Activated CD4-positive, CD25-positive, alpha-beta regulatory T cell treated with anti-CD3 and anti-CD28 coated beads, Interleukin-2, amount 50 U/mL, for 72 hours (primary cell): ENCODE data around the gene OBSCN.
"Not testable (repeated sequence)": the region's sequence is repeated elsewhere in the genome, so short reads cannot be mapped to it uniquely, and the experiment has no call there.

Experiments used
- DNase-seq: peaks from one replicate; pipeline ENCODE4 v3.0.0; 2021

Gene OBSCN

DNA sequence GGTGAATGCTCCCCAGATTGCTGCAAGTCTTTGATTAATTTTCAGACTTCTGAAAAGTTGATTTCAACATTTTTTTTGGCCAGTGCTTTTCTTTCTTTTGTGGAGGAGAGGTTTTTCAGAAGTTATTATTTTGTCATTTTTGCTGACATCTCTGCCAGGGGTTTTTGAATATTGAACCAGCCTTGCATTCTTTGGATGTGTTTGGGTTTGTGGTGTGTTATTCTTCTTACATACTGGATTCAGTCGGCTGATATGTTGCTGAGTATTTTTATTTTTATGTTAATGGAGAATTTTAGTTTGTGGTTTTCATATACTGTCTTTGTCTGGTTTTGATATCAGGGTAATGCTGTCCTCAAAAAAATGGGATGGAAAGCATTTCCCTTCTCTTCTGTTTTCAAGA is 25.3 kb downstream of the OBSCN start:
- DNase-seq: no peak

DNA sequence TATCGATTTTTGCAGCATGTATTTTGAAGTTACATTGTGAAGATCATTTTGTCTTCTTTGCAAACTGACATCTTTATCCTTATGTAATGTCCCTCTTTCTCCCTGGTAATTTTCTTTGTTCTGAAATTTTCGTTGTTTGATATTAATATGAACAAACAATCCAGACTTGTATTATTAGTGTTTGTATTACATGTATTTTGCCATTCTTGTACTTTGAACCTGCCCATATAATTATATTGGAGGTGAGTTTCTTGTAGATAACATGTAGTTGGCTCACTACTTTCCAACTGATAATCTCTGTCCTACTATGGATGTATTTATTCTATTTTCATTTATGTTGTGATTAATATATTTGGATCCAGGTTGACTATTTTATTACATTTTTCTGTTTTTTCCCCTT is 27.1 kb downstream of the OBSCN start:
- DNase-seq: no peak

DNA sequence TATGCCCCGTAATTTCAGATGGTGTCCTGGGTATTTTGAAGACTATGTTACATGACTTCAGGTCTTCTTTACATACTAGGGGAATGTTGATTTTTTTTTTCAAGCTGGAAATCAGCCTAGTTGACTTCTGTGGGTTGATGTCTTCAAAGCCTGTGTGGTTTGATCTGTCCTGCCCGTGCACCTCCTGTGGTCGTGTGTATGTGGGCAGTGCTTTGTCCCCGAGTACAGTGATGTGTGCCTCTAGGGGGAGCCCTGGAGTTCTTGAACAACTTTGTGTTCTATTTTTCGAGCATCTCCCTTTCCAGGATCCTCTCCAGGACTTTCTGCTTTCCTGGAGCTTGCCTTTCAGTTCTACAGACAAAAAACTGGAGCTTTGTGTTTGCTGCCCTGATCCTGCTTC is 28.9 kb downstream of the OBSCN start:
- no peak for DNase-seq

DNA sequence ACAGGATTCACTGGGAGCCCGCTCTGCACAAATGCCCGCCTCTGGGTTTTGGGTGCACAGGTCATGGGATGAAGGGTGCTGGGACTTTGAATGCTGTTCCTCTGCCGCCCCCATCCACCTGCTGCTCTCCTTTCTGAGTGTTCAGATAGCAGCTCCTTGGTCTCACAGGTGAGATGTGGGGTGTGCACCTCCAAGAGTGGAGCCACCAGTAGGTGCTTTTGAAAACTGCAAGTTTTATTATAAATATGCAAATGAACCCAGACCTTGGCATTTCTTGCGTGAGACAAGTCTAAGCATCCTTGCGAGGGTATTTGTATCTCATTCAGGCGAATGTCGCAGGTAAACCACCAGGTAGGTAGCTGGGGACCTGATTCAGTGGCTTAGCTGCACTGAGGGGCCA is 30.2 kb downstream of the OBSCN start:
- no peak for DNase-seq

DNA sequence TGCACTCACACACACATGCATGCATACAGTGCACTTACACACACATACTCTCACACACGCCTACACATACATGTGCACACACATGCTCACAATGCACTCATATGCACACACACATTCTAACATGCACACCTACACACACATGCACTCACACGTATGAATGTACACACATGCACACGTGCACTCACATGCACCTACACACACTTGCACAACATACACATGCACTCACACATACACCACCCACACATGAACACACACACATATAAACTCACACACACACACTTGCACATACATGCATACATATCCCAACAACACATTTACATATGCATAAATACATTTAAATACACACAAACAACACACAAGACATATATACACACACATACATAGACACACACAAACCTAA is 30.6 kb downstream of the OBSCN start:
- no peak for DNase-seq

DNA sequence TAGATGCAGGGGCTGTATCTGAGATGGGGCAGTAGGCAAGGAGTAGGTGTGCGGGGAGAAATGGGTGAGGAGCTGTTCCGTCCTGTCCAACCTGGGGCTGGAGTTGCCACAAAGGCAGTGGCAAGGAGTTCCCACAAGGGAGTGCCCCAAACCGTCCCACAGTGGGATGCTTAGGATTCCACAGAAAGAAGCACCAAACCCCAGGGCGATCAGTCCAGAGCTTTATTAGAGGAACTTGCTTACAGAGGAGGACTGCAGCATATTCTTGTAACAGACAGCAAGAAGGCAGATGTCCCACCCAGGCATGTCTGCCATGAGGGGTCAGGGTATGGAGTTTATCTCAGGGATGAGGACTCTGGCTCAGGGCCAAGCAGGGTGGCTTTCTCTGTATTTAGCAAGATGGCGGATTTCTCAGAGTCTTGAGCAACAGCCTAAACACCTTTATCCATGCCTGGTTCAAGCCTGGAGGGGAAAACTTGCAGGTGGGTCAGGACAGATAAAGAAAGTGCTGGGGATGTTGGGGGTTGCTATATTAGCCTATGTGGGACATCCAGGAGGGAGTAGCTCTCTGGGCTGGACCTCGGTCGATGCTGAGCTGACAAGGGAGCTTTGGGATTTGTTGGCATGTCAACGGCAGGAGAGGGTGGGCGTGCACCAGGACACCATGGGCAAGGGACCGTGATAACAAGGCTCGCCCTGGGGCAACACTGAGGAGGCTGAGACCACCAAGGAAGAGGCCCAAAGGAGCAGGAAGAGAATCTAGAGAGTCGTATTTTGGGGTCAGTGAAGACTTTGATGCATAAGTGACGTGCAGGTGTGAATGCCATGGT is 32.8 kb downstream of the OBSCN start:
- no peak for DNase-seq

DNA sequence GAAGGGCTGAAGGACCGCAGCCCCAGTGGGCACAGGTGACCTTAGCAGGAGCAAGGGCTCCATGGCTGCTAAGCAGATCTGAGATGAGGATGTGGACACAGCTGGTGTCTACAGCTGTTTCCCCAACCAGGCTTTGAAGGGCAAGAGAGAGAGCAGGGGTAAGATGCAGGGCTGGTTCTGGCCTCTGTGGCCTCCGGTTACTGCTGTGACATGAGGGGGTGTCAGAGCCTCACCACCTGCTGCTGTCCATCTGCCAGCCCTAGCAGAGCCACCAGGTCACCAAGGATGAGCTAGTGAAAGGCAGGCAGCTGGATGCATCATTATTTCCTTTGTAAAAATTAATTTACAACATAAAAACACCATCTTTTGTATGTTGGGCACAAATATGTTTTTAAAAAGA is 33.4 kb downstream of the OBSCN start:
- DNase-seq: no peak

DNA sequence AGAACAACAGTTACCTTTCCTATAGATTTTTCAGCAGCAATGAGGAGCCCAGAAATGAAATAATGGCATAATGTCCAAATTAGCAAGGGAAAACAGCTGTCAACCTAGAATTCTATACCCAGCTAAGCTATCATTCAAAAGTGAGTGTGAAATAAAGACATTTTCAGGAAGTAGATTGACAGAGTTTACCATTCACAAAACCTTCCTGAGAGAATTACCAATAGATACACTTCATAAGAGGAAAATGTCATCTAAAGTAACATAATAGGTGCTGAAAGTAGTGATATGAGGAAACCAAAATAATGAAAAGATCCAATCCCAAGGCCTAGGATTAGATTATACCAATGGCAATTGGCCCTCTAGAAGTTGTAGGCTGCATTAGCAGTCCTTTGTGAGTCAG is 34.6 kb downstream of the OBSCN start:
- DNase-seq: no peak

DNA sequence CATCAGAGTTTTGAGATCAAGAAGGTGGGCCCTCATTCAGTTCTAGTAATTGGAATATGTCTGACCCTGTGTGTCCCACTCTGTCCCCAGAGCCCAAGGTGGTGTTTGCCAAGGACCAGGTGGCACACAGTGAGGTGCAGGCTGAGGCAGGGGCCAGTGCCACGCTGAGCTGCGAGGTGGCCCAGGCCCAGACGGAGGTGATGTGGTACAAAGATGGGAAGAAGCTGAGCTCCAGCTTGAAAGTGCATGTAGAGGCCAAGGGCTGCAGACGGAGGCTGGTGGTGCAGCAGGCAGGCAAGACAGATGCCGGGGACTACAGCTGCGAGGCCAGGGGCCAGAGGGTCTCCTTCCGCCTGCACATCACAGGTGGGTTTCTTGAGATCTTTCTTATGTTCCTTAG is 35.2 kb downstream of the OBSCN start:
- DNase-seq: no peak

DNA sequence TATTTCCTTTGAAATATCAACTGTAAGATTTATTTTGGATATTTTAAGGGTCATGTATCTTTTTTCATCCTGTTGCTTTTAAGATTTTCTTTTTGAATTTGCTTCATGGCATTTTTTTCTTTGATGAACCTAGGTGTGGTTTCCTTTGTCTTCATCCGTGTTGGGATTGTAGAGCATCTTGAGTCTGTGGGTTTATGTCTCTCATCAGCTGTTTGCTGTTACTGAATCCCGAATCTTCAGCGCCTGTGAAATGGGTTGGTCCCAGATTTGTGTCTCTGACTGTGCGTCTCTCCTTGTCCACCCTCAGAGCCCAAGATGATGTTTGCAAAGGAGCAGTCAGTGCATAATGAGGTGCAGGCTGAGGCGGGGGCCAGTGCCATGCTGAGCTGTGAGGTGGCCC is 36.1 kb downstream of the OBSCN start:
- DNase-seq: not testable (repeated sequence)

DNA sequence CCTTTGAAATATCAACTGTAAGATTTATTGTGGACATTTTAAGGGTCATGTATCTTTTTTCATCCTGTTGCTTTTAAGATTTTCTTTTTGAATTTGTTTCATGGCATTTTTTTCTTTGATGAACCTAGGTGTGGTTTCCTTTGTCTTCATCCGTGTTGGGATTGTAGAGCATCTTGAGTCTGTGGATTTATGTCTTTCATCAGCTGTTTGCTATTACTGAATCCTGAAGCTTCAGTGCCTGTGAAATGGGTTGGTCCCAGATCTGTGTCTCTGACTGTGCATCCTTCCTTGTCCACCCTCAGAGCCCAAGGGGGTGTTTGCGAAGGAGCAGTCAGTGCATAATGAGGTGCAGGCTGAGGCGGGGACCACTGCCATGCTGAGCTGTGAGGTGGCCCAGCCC is 37.3 kb downstream of the OBSCN start:
- no peak for DNase-seq

DNA sequence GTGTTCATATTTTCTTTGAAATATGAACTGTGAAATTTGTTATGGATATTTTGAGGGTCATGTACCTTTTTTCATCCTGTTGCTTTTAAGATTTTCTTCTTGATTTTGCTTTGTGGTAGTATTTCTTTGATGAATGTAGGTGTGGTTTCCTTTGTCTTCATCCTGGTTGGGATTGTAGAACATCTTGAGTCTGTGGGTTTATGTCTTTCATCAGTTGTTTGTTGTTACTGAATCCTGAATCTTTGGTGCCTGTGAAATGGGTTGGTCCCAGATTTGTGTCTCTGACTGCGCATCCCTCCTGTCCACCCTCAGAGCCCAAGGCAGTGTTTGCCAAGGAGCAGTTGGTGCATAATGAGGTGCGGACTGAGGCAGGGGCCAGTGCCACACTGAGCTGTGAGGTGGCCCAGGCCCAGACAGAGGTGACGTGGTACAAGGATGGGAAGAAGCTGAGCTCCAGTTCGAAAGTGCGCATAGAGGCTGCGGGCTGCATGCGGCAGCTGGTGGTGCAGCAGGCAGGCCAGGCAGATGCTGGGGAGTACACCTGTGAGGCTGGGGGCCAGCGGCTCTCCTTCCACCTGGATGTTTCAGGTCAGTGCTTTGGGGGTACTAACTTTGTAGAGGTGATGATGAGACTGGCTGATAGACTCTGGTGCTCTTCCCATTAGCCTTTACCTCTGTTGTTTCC is 38.5 kb downstream of the OBSCN start:
- DNase-seq: no peak

DNA sequence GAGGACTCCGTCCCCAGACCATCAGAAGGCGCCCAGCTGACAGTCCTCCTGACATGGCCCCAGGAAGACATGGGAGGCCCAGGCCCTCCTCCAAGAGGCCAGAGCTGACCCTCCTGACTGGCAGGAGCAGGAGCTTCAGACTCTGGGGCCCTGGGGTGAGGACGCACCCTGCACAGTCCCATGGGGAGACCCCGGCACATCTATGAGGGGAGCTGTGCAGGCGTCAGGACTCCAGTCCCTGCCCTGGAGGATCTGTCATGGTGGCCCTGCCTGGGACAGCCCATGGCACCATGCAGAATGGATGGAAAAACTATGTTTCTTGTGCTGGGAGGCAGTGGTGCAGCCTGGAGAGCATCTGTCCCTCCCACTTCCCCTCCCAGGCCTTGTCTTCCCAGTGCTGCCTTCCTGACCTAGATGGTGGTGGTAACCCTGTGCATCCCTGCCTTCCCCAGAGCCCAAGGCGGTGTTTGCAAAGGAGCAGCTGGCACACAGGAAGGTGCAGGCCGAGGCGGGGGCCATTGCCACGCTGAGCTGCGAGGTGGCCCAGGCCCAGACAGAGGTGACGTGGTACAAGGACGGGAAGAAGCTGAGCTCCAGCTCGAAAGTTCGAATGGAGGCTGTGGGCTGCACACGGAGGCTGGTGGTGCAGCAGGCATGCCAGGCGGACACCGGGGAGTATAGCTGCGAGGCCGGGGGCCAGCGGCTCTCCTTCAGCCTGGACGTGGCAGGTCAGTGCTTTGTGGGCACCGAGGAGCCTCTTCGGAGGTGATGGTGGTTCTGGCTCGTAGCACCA is 41.9 kb downstream of the OBSCN start:
- no peak for DNase-seq

DNA sequence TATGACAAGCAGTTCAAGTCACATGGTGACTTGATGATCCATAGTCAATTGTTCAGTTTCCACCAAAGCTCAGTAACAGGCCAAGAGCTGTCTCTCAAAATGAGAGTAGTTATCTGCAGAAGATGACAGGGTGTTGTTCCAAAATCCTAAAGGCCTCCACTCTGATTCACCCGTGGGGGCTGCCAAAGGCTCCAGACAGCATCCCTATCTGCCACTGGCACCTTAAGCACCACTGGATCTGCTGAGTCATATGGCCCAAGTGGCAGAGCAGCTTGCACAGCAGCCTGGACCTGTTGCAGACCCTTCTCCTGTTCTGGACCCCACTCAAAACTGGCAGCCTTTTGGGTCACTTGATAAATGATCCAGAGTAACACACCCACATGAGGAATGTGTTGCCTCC is 44.6 kb downstream of the OBSCN start:
- DNase-seq: not testable (repeated sequence)

DNA sequence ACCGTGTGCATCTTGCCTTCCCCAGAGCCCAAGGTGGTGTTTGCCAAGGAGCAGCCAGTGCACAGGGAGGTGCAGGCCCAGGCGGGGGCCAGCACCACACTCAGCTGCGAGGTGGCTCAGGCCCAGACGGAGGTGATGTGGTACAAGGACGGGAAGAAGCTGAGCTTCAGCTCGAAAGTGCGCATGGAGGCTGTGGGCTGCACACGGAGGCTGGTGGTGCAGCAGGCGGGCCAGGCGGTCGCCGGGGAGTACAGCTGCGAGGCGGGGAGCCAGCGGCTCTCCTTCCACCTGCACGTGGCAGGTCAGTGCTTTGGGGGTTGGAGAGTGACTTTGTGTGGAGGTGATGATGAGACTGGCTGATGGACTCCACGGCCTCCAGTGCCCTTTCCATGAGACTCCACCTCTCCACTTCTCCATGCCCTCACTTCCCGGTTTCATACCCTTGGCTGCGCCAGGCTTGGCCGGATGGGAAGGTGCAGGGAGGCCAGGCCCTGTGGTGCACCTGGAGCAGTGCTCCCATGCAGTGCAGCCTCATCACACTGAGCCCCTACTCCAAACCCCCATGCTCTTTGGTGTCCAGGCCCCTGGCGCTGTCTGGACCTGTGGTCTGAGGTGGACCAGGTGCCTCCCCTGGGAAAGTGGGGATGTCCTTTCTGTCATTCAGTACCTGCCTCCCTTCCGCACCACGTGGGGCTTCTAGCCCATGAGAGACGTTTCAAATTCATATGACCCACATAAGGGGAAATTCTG is 49.0 kb downstream of the OBSCN start:
- DNase-seq: no peak

DNA sequence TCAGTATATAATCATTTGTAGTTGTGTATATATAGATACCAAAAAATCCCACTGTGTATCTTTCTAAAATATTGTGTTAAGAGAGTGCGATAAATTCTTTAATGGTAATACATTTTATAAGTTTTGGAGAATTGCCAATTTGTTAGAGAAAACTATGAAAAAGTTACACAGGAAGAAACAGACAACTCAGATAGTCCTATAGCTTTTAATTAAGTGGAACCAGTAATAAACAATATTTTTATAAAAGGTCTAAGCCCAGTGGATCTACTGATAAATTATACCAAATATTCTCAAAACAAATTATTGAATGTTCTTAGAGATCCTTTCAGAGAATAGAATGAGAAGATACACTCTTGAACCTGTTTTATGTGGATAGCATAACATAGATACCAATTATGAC is 50.6 kb downstream of the OBSCN start:
- DNase-seq: no peak

DNA sequence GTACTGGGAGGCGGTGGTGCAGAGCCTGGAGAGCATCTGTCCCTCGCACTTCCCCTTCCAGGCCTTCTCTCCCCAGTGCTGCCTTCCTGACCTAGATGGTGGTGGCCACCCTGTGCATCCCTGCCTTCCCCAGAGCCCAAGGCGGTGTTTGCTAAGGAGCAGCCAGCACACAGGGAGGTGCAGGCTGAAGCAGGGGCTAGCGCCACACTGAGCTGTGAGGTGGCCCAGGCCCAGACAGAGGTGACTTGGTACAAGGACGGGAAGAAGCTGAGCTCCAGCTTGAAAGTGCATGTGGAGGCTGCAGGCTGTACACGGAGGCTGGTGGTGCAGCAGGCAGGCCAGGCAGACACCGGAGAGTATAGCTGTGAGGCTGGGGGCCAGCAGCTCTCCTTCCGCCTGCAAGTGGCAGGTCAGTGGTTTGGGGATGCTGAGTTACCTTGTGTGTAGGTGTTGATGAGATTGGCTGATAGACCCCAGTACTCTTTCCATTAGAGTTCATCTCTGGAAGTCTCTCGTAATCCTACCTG is 51.6 kb downstream of the OBSCN start:
- no peak for DNase-seq

DNA sequence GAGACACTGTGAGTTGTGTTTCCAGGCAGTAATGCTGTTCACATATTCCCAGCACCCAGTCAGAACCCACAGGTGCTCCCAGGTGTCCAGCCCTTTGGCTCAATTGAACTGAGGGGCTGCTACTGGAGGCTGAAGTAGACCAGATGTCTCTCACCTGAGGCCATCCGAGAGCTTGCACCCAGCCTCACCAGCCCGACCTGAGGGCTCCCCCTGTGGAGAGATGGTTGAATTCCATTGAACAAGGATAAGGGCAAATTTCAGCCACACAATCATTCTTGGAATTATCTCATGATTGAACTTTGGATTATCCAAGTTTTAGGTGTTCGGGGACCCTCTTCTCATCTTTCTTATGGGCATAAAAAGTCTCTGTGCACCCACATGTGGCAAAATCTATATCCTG is 52.1 kb downstream of the OBSCN start:
- DNase-seq: no peak

DNA sequence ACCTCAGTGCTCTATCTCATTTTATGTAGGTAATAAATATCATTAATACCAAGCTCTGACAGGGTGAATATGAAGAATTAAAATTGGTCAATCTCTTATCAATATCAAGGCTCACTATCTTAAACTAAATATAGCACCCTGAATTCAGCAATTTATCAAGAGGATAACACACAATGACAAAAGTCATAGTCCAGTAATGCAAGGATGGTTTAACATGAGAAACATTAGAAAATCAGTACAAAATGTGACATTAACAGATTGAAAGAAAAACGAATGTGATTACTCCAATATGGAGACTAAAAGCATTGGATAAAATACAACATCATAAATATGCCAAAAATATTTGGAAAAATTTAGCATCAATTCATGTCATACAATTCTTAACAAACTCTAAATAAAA is 53.9 kb downstream of the OBSCN start:
- no peak for DNase-seq

DNA sequence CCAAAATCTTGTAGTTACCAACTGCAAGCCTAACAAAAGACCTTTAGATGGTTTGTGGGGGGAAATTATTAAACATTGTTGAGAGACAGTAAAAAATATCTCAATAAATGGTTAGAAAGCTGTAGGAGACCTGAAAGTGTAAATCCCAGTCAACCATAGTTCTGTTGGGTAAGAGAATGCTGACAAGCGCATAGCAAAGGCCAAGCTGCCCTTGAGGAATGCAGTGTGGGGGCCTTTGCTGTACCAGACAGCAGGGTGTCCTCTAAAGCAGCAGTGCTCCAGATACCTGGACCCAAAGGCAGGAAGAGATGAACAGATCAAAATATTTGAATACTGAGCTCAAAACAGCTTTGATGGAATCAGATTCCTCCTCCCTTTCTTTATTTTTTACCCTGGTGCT is 54.6 kb downstream of the OBSCN start:
- DNase-seq: no peak

DNA sequence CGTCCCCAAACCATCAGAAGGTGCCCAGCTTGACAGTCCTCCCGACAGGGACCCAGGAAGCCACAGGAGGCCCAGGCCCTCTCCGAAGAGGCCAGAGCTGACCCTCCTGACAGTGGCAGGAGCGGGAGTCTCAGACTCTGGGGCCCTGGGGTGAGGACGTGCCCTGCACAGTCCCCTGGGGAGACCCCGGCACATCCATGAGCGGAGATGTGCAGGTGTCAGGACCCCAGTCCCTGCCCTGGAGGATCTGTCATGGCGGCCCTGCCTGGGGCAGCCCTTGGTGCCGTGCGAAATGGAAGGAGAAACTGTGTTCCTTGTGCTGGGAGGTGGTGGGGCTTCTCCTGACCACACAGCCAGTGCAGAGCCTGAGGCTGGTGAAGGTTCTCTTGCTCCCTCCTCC is 55.8 kb downstream of the OBSCN start:
- no peak for DNase-seq

DNA sequence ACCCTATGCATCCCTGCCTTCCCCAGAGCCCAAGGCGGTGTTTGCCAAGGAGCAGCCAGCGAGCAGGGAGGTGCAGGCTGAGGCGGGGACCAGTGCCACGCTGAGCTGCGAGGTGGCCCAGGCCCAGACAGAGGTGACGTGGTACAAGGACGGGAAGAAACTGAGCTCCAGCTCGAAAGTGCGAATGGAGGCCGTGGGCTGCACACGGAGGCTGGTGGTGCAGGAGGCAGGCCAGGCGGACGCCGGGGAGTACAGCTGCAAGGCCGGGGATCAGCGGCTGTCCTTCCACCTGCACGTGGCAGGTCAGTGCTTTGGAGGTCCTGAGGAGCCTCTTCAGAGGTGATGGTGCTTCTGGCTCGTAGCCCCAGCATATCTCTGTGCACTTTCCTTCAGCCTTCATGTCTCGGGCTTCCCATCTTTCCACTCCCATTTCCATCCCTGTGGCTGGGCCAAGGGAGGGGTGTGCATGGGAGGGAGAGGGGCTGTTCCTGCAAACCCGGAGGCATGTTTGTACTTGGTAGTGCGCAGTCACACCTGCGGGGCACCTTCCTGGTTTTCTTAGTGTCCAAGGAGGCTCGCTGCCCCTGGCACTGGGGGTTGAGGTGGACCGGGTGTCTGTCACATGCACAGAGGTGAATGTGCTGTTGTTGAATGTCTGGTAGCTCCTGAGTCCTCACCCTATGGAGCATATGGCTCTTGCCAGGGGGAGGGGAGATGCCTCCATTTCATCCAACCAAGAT is 56.4 kb downstream of the OBSCN start:
- DNase-seq: no peak
